Fibroblast of mammary gland (primary cell): ENCODE measurements around the gene AGBL4.

Source experiments
- DNase-seq: peaks from one replicate; pipeline ENCODE4 v3.0.0-alpha.2; 2010; ENCODE audit warnings: low read depth
- H3K4me3 ChIP-seq: 2 replicates; pipeline ENCODE4 v1.5.1; 2011; ENCODE audit warnings: low read depth, mild to moderate bottlenecking, low read length, moderate library complexity; ENCODE audit not compliant: control insufficient read depth
- TF ChIP-seq, protein P1 (sequence below): conservative IDR thresholded peaks from 2 replicates; pipeline ENCODE4 v1.5.1; 2011; ENCODE audit warnings: low read depth, low read length, inconsistent platforms; ENCODE audit not compliant: control insufficient read depth, insufficient read depth

The AGBL4 gene

DNA sequence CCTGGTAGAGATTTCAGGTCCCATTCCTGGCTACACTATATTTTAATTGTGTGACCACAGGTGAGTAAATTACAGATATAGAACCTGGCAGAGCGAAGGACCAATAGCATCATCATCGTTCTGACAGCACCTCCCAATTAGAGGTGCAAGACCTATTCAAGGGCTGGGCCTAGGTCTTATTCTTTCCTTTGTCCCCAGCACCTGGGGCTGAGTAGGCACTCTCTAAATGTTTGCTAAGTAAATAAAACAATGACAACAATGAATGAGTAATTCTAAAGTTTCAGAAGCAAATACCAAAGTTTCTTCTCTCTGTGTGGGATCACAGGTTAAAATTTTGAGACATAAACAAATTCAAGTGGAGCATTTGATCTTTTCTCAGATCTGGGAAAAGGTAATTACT lies 1279.7 kb downstream of the AGBL4 start:
- DNase-seq: no peak
- TF ChIP-seq, protein P1, sequence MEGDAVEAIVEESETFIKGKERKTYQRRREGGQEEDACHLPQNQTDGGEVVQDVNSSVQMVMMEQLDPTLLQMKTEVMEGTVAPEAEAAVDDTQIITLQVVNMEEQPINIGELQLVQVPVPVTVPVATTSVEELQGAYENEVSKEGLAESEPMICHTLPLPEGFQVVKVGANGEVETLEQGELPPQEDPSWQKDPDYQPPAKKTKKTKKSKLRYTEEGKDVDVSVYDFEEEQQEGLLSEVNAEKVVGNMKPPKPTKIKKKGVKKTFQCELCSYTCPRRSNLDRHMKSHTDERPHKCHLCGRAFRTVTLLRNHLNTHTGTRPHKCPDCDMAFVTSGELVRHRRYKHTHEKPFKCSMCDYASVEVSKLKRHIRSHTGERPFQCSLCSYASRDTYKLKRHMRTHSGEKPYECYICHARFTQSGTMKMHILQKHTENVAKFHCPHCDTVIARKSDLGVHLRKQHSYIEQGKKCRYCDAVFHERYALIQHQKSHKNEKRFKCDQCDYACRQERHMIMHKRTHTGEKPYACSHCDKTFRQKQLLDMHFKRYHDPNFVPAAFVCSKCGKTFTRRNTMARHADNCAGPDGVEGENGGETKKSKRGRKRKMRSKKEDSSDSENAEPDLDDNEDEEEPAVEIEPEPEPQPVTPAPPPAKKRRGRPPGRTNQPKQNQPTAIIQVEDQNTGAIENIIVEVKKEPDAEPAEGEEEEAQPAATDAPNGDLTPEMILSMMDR: no peak
- H3K4me3 ChIP-seq: no peak overlapping the region

DNA sequence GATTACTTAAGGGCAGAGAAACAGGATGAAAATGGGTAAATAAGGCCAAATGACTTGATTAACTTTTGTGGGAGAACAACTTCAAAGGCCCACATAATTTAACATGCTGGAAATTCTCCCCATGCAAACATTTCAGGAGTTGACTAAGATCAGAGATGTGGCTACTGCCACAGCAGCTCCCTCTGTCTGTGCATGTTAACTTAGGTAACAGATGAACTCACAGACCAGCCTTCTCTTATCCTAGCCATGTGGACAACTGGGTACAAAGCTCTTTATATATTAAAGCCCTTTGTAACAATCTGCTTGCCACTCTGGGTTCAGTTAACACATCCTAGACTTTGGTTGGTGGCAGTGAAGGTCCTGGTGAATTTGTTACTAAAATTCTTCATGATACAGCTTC lies 1280.3 kb downstream of the AGBL4 start:
- no peak overlapping the region for H3K4me3 ChIP-seq
- DNase-seq: no peak
- TF ChIP-seq, protein P1: no peak

DNA sequence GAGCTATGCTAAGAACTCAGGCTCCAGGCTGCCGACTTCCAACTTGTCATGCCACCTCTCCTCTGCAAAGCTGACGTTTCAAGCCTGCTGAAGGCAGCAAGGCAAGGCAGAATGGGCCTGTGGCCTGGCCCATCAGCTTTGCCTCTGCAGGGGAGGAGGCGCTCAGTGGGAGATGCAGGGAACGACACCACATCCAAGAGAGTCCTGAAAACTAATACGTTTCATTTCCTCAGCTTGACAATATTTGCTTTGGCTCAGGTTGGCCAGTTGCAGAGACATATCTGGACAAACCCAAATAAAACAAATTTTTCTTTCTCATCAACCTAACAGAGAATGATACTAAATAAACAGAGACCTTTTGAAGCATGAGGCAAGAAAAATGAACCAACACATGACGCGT lies 1282.4 kb downstream of the AGBL4 start:
- no peak overlapping the region for H3K4me3 ChIP-seq
- no peak for DNase-seq
- TF ChIP-seq, protein P1: no peak

DNA sequence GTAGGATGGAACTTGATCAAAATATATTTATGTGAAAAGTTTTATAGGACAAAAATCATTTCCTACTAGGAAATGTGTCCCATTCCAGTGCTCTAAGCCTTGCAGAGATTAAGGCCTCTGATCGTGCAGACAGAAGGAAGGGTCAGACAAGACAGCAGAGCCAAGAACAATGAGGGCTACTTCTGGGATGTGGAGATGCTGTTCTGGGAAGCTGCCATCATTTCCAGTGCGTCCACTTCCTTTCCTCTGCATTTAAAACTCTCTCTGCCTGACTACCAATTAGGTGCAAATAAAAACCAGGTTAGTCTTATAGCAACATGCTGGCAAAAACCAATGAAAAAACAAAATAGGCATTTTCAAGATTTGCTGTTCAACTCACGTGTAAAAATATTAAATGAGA lies 1283.1 kb downstream of the AGBL4 start:
- no peak for DNase-seq
- TF ChIP-seq, protein P1: no peak
- no peak overlapping the region for H3K4me3 ChIP-seq

DNA sequence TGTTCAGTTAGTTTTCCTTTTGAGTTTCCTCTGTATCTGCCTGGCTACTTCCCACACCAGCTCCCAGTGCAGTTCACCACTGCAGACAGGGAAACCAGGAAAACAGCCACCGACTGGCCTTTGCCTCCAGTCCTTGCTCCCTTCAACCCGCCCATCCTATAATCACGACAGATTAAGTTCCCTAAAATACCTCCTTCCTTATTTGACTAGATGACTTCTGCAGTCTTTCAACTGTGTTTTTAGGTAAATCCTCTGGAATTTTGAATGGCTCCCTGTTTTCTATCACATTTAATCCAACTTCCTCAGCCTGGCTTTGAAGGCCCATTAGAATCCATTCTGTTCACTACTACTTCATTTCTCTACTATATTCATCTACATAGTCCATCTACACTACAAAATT lies 1284.7 kb downstream of the AGBL4 start:
- TF ChIP-seq, protein P1: no peak
- H3K4me3 ChIP-seq: no peak overlapping the region
- no peak for DNase-seq

DNA sequence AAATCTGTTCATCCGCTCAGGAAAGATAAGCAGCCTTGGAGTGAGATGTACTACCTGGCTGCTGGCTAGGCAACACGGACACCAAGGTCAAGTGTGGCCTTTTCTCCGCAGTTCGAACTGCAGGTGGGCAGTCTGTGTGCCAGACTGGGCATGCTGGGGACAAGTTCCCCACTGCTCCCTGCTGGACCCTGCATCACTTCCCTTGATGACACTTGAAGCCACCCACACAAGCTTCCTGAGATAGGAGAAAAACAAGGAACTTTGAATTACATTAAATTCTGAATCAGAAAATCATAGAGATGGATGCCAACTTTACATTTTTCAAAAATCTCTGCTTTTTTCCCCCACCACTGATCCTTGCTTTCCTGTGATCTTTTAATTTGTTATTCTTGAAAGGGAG lies 1285.4 kb downstream of the AGBL4 start:
- TF ChIP-seq, protein P1: no peak
- H3K4me3 ChIP-seq: no peak overlapping the region
- DNase-seq: no peak

DNA sequence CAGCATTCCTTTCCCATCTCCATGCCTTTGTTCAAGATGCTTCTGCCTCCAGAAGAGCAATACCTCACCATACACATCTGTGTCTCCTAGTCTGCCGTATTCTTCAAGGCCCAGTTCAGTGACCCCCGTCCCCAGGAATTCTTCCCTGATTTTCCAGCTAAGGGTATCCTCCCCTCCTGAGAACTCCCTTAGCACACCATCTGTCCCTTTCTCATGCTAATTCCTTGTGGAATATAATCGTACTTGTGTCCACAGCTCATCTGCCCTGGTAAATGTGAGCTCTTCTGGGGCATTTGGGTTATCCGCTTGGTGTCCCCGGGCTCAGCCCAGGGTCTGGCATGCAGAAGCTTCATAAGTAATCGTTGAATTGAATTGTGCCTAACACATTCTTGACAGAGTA lies 1288.0 kb downstream of the AGBL4 start:
- no peak for DNase-seq
- H3K4me3 ChIP-seq: no peak overlapping the region
- TF ChIP-seq, protein P1: no peak
